Inferior parietal cortex (tissue), 1 donor: ENCODE measurements around the gene ZCCHC7.

ENCODE experiments used
- DNase-seq: peaks from one replicate; pipeline ENCODE4 v3.0.0-alpha.2; 2016; ENCODE audit errors: extremely low spot score

The ZCCHC7 gene

GRCh38 chr9:37336150-37336549 lies 215.8 kb downstream of the ZCCHC7 start:
- no peak for DNase-seq

DNA sequence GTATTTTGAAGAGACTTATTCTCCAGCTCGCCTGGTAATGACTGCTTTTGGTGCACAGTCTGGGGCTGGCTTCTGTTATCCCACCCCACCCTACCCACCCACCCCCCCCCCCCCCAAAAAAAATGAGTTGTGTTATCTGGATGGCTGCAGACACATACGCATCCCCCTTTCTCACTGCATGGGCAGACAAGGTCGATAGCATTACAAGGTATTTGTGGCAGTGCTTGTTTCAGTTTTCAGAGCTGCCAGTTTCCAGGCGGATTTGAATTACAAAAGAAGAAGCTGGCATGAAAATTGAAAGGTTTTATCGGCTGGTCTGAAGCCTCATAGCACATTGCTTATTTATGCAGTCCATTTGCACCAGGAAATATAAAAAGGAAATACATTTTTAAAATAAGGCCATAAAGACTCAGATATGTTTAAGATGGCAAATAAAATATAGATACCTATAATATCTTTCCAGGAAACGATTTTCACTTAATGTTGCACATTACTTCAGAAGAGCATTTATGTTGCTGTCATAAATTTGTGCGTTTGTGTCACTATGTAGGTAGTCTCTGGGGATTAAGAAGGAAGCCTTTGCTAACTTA lies 217.0 kb downstream of the ZCCHC7 start:
- no peak for DNase-seq

- DNase-seq = no peak
These were observed 217.8 kb downstream of the ZCCHC7 start for GRCh38 chr9:37338218-37338617.

DNA sequence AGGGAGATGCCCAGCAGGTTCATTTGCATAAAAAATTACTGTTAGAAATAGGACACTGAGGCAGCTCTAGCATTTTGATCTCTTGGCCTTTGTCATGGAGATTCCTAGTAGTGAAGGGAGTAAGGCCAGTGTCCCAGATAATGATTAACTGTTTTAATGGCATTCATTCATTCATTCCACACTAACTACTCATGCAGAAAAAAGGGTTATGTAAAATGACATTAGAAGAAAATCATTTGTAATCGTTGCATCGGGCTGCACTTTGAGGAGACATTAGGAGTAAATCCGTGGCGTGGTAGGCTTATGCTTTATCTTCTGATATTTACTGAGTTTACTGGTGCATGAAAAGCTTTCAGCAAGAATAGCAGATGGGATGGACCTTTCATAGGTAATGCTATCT lies 219.5 kb downstream of the ZCCHC7 start:
- DNase-seq = no peak

GRCh38 chr9:37340961-37341360 lies 220.6 kb downstream of the ZCCHC7 start:
- no peak for DNase-seq

DNA sequence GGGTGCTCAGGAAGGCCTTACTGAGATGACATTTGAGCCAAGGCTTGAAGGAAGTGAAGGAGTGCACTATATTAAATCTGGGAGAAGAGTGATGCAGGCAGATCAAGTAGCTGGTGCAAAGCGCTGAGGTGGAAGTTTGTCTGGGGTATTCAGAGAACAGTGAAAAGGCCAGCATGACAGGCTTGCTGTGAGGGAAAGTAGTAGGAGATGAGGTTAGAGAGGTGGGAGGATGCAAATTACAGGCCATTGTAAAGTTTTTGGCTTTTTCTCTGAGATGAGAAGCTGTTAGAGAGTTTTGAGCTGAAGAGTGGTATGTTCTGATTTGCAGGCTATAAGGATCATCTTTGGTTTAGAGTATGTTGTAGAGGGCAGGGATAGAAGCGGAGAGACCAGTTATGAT lies 221.3 kb downstream of the ZCCHC7 start:
- DNase-seq = no peak

GRCh38 chr9:37342493-37342892 lies 222.1 kb downstream of the ZCCHC7 start:
- no peak for DNase-seq

- no peak for DNase-seq
These were observed 222.5 kb downstream of the ZCCHC7 start for GRCh38 chr9:37342895-37343294.

DNA sequence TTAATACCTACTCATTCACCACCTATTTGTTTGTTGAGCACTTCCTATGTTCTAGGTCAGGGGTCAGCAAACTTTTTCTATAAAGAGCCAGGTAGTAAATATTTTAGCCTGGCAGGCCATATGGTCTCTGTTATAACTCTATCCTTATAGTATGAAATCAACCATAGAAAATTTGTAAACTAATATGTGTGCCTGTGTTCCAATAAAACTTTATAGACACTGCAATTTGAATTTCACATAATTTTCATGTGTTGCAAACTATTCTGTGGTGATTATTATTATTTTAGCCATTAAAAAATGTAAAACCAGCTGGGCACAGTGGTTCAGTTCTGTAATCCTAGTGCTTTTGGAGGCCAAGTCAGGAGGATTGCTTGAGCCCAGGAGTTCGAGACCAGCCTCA lies 223.3 kb downstream of the ZCCHC7 start:
- no peak for DNase-seq

GRCh38 chr9:37345038-37345437 lies 224.7 kb downstream of the ZCCHC7 start:
- DNase-seq = no peak

DNA sequence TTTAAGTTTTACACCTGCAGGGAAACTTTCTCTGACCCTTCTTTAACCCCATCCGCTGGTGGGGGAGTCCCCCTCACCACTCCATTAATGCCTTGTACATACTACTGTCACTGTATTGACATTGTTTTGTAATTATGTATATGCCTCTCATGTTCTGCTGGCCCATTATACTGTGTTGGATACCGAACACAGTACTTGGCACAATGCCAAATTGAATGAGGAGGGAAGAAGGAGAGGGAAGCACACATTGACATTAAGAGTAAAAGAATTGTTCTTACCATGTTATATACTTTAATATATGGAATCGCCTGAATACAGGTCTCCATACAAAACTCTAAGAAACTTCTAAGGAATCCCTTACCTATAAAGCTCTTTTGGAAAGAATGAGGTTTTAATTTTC lies 228.5 kb downstream of the ZCCHC7 start:
- DNase-seq = no peak

- DNase-seq = no peak
These were observed 230.3 kb downstream of the ZCCHC7 start for GRCh38 chr9:37350486-37351190.

DNA sequence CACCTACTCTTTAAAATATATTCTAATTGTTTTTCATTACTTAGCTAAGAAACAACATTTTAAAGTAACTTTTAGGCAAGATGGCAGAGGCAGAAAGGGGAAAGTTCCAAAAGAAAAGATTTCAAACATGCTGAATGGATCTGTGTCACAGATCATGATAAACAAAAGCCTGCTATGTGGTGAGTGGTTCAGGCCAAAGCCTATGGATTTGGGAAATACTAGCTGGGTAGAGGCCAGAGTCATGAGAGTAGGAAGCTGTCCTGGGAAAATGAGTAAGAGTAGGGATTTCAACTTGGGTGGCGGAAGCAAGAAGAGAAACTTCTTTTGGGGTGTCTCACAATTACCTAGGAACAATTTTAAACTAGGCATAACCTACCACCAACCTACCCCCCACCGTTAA lies 233.4 kb downstream of the ZCCHC7 start:
- no peak for DNase-seq

DNA sequence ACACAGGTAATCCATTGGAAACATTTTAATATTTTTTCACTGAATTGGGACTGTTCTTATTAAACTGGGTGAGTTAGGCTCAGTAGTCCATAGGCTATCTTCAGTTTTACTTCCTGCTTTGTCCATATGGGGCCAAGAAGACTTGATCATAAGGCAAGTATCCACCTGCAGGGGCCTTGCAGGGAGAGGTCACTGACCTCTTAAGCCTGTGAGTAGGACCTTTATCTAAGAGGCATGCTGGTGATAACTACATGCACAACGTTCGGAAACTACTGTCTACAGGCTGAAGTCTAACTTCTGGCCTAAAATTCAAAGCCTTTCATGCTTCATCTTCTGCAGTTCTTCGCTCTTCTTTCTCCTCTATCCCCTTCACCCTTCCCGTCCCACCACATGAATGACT lies 242.1 kb downstream of the ZCCHC7 start:
- no peak for DNase-seq

DNA sequence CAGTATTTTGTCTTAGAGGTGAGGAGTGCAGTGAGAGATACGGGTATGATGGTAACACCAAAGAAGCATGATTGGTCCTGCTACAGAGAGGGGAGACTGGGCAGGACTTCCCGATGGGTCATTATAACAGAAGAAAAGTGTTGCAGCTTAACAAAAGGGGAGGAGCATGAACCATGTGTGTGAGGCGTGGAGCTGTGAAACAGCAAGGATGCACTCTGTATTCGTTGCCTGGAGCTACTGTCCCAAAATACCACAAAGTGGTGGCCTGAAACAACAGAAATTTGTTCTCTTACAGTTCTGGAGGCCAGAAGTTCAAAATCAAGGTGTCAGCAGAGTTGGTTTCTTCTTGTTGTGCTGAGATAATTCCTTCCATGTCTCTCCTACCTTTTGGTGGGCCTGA lies 242.8 kb downstream of the ZCCHC7 start:
- no peak for DNase-seq

- DNase-seq = no peak
These were observed 243.8 kb downstream of the ZCCHC7 start for GRCh38 chr9:37364136-37364535.

- no peak for DNase-seq
These were observed 244.5 kb downstream of the ZCCHC7 start for GRCh38 chr9:37364751-37365360.

GRCh38 chr9:37369671-37370070 lies 249.3 kb downstream of the ZCCHC7 start:
- DNase-seq = no peak

DNA sequence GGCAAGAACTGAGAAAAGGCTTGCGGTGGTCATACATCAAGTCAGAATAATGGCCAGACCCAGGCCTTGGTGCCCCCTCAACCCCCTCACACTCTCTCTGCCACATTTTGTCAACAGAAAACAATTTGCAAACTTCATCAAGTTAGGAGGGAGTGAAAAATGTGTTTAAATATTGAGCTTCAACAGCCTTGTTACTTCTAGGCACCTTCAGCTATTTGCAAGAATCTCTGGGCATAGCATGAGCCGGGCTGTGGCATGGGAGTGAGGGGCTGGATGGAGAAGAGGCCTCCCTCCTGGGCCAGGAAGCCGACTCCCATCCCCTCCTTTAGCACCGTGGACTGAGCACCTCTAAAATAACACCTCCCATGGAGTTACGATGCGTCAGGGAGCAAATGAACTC lies 249.9 kb downstream of the ZCCHC7 start:
- no peak for DNase-seq

DNA sequence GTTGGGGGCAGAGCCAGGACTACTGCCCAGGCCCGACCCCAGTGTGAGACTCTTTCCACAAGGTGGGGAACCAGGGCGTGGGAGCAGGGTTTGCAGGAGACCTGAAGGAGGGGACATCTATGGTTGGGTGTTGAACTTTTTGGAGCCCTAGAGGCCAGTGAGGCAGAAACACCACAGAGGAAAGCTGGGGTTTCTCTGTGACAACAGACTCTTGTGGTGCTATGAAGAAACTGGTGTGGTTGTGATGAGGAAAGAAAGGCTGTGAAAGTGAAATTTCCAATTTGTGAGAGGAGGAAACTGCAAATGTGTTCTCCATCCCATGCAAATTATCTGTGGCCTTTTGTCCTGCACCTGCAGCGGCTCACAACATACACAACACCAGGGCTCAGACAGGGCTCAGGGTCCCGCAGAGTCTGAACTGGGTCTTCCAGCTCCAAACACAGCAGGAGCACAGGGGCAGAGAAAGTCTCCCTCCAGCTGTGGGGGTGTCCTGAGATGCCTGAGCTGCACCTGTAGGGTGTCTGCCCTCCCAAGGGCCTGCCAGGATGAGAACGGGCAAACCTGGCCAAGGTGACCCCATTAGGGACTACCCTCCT lies 250.7 kb downstream of the ZCCHC7 start:
- DNase-seq = no peak

DNA sequence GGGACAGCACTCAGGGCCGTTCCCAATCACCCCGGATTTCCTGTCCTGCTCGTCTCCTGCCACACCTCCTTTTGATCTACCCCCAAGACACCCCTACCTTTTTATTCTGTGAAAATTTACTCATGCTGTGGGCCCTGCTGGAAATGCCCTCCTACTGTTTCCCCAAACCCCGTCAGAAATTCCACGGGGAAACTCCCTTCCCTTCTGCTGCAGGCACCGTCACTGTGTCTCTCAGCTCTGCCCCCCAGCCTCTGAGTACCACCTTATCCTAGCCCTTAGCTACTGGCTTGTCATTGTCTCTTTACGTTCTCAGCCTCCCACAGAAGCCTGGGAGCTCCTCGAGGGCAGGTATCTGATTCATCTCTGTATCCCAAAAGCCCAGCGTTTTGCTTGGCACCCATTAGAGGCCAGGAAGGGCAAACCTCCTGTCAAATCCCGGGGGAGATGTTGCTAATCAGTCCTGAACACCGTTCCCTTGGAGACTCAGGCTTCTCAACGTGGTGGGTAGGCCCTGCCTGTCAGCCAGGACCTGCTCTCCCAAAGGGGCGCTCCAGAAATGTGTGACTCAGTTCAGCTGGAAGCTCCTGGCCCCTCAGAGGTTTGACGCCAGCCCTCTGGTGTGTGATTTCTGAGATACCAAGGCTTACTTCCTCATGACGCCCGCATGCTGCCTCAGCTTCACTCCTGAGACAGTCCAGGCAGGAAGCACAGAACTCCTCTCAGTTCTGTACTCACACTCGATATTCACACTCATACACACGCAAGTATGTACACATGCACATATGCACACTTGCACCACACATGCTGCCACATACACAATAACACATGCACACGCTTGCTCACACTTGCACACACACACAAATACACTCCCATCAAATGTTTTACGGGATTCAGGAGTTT lies 251.4 kb downstream of the ZCCHC7 start:
- no peak for DNase-seq

GRCh38 chr9:37372839-37373238 lies 252.5 kb downstream of the ZCCHC7 start:
- DNase-seq = no peak
